ENCODE measurements around the gene PTPRM. TPM values are rescaled to one million over a fixed set of nuclear protein-coding genes. Genes with fewer than 3 reads are reported as not detected.
A peak's percentile ranks its signal among the peaks of the same experiment; 100 is the strongest.

The PTPRM gene
- total RNA-seq, 4 donors from 2014 or later = 170 to 198 (median 182) TPM

DNA sequence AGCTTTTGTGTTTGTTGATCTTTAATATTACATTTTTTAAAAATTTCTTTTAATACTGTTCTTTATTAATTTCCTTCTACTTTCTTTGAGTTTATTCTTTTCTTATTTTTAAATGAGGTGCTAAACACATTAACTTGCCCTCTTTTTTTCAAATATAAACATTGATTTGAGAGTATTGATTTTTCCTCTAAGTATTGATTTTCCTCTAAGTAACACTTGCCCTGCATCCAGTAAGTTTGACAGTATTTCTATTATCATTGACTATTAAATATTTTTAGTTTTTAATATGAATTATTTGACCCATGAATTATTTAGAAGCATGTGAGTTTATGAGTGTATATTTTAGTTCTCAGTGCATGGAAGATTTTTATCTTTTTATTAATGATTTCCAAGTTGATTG lies 705.1 kb downstream of the PTPRM start:
- TF ChIP-seq POLR2A (IDR thresholded peaks at IDR 0.05) = no peak
- TF ChIP-seq, protein P1, sequence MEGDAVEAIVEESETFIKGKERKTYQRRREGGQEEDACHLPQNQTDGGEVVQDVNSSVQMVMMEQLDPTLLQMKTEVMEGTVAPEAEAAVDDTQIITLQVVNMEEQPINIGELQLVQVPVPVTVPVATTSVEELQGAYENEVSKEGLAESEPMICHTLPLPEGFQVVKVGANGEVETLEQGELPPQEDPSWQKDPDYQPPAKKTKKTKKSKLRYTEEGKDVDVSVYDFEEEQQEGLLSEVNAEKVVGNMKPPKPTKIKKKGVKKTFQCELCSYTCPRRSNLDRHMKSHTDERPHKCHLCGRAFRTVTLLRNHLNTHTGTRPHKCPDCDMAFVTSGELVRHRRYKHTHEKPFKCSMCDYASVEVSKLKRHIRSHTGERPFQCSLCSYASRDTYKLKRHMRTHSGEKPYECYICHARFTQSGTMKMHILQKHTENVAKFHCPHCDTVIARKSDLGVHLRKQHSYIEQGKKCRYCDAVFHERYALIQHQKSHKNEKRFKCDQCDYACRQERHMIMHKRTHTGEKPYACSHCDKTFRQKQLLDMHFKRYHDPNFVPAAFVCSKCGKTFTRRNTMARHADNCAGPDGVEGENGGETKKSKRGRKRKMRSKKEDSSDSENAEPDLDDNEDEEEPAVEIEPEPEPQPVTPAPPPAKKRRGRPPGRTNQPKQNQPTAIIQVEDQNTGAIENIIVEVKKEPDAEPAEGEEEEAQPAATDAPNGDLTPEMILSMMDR (IDR thresholded peaks at IDR 0.05) = no peak
- peaks cover 6 to 9% of the 10 kb centered on the region in 2 donors for H3K4me1 ChIP-seq
- no peak overlapping the region for H3K27ac ChIP-seq
- no peaks in the 10 kb centered on the region for H3K27me3 ChIP-seq
- no peak for DNase-seq
- no peaks in the 10 kb centered on the region for H3K36me3 ChIP-seq
- intact Hi-C loops (cut with DNase I) = no loop called here
- no peaks in the 10 kb centered on the region for H3K9me3 ChIP-seq
- no peak overlapping the region for H3K4me3 ChIP-seq (replicated peaks in 1 of 3)

DNA sequence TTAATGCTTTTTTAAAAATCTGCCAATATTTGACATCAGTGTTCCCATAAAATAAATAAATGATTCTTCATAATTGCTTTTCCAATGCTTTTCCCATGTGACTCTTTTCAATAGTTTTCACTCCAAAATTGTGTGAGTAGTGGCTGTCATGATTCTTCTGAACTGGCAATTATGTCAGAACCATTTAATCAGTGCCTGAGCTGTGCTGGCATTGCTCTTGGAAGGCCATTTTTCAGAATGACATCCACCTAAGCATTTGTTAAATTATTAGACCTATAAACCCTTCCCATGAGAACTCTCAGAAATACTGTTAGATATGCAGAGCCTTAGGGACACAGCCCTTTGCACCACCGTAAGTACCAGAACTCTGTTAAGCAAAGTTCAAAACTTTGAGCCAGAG lies 707.3 kb downstream of the PTPRM start:
- peaks cover 18 to 19% of the 10 kb centered on the region in 2 donors for H3K4me1 ChIP-seq
- no peak for TF ChIP-seq POLR2A (IDR thresholded peaks at IDR 0.05)
- TF ChIP-seq, protein P1 (IDR thresholded peaks at IDR 0.05) = no peak
- WGBS, 2 donors = 100% methylated on average over 1 of the region's 1 CpG
- no peak overlapping the region for H3K27ac ChIP-seq
- no peaks in the 10 kb centered on the region for H3K9me3 ChIP-seq
- intact Hi-C loops (cut with DNase I) = no loop called here
- no peak overlapping the region for H3K4me3 ChIP-seq (replicated peaks in 1 of 3)
- H3K27me3 ChIP-seq = no peaks in the 10 kb centered on the region
- no peaks in the 10 kb centered on the region for H3K36me3 ChIP-seq
- DNase-seq = no peak

DNA sequence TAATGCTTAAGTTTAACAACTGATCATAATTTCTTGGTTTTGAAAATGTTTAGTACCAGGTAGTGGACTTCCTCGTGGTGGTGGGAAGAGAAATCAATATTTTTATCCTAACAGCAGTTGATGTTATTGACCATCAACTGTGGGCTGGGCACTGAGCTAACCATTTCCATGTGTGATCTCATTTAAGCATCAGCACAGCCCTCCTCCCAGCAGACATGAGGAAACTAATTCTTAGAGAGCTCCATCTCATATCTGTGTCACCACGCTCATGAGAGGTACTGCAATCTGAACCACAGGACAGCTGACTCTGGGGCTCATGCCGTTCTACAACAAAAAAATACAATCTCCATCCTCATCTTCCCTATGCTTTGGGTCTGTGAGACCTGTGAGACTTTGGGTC lies 709.3 kb downstream of the PTPRM start:
- intact Hi-C loops (cut with DNase I) = no loop called here
- 88 to 89% methylated on average over 3 of the region's 3 CpGs for WGBS, 2 donors
- peaks cover 18 to 19% of the 10 kb centered on the region in 2 donors for H3K4me1 ChIP-seq
- H3K9me3 ChIP-seq = no peaks in the 10 kb centered on the region
- TF ChIP-seq, protein P1 (IDR thresholded peaks at IDR 0.05) = no peak
- no peak for TF ChIP-seq POLR2A (IDR thresholded peaks at IDR 0.05)
- peak in 1 of 2 donors; percentile 13 for DNase-seq
- no peaks in the 10 kb centered on the region for H3K36me3 ChIP-seq
- no peak overlapping the region for H3K4me3 ChIP-seq (replicated peaks in 1 of 3)
- H3K27ac ChIP-seq = peak overlapping the region; percentile 43 to 92 (median 73)
- no peaks in the 10 kb centered on the region for H3K27me3 ChIP-seq

DNA sequence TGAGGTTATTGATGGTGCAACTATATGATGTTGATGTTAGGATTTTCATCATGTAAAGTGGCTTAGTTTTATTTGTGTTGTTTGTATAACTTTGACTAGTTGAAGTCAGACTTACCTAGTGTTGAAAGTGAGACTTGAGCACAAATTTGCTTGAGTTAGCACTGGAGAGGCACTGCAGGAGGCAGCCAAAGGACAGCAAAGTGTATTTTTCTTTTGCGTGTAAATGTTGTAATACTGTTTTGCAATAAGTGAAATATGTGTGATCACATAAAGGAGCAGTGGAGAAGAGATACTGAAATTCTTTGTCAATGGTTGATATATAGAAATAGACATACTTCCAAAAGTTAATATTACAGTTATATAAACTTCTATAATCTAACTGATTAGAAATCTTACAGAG lies 710.2 kb downstream of the PTPRM start:
- H3K36me3 ChIP-seq = no peaks in the 10 kb centered on the region
- H3K9me3 ChIP-seq = no peaks in the 10 kb centered on the region
- H3K27me3 ChIP-seq = no peaks in the 10 kb centered on the region
- DNase-seq = peak; percentile 63 to 65
- TF ChIP-seq, protein P1 (IDR thresholded peaks at IDR 0.05) = peak in 2 of 6 experiments; percentile 19 to 22
- no peak for TF ChIP-seq POLR2A (IDR thresholded peaks at IDR 0.05)
- peak overlapping the region; percentile 54 to 92 (median 73) for H3K27ac ChIP-seq
- WGBS, 2 donors = 19 to 26% methylated on average over 1 of the region's 1 CpG
- H3K4me1 ChIP-seq = peaks cover 18 to 19% of the 10 kb centered on the region in 2 donors
- no peak overlapping the region for H3K4me3 ChIP-seq (replicated peaks in 1 of 3)
- intact Hi-C loops (cut with DNase I) = no loop called here

DNA sequence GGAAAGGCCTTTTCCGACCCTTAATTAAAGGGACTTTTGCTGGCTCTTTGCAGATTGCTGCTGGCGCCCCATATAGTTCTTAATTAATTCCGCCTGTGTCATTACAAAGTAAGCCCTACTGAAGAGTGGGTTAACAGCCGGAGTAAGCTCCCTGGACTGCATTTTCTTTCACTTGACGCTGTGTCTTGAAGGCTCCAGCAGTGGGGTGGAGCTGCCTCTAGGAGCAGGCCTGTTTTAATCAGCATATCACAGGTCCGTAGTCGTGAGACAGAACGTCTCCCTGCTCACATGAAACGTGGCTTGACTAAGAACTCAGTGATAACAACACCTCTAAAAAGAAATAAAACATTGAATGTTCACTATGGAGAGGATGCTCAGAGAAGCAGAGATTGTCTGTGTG lies 712.2 kb downstream of the PTPRM start:
- H3K27ac ChIP-seq = peak overlapping the region in 1 of 3 donors; percentile 50
- H3K36me3 ChIP-seq = no peaks in the 10 kb centered on the region
- TF ChIP-seq, protein P1 (IDR thresholded peaks at IDR 0.05) = no peak
- no peak for TF ChIP-seq POLR2A (IDR thresholded peaks at IDR 0.05)
- intact Hi-C loops (cut with DNase I) = no loop called here
- no peak for DNase-seq
- H3K27me3 ChIP-seq = no peaks in the 10 kb centered on the region
- H3K4me1 ChIP-seq = peaks cover 19 to 25% of the 10 kb centered on the region in 2 donors
- no peaks in the 10 kb centered on the region for H3K9me3 ChIP-seq
- no peak overlapping the region for H3K4me3 ChIP-seq (replicated peaks in 1 of 3)
- WGBS, 2 donors = 69 to 73% methylated on average over 9 of the region's 9 CpGs
